Lower lobe of right lung (tissue), 2 donors: Measurements from ENCODE around the gene FILIP1. TPM values are rescaled to one million over a fixed set of nuclear protein-coding genes. Genes with fewer than 3 reads are reported as not detected.

Experiments
- ATAC-seq, 2 donors: fragments of 200-7000 bp; cut with Tn5 transposase; one replicate each; pipeline ENCODE4 v1.9.1; 2020 to 2022; ENCODE audit warnings: mild to moderate bottlenecking in 2 of 2, moderate library complexity in 2 of 2
- DNase-seq: peaks from one replicate; pipeline ENCODE4 v3.0.0-alpha.2; 2020
- H3K27ac ChIP-seq: fragments of 200-600 bp; one replicate; pipeline ENCODE4 v1.8.0; 2022
- H3K27me3 ChIP-seq: fragments of 200-600 bp; one replicate; pipeline ENCODE4 v1.8.0; 2022; ENCODE audit warnings: low read depth
- H3K36me3 ChIP-seq: fragments of 200-600 bp; one replicate; pipeline ENCODE4 v1.8.0; 2022; ENCODE audit warnings: mild to moderate bottlenecking
- H3K4me1 ChIP-seq: fragments of 200-600 bp; one replicate; pipeline ENCODE4 v1.8.0; 2022
- H3K4me3 ChIP-seq: fragments of 200-600 bp; one replicate; pipeline ENCODE4 v1.8.0; 2022; ENCODE audit warnings: mild to moderate bottlenecking
- H3K9me3 ChIP-seq: fragments of 200-600 bp; one replicate; pipeline ENCODE4 v1.8.0; 2022
- intact Hi-C: fragments of 100-400 bp; cut with DNase I; formaldehyde crosslinking; loops from one replicate; pipeline ENCODE4 v1.11.0; 2022
- total RNA-seq: library from RNA; stranded (reverse); fragmentation: NEBNext Ultra II Directional; extraction: Animal tissue kit (Norgen Biotek cat#: 25700); gene quantifications from one replicate; pipeline ENCODE4 v1.2.1, GENCODE V29; 2021
- TF ChIP-seq, protein P1 (sequence below): fragments of 200-600 bp; IDR thresholded peaks from one replicate; pipeline ENCODE4 v1.8.0; 2022; ENCODE audit warnings: antibody characterized with exemption, mild to moderate bottlenecking
- donor health status: DM: no; HTN: yes; CAD: no; lungs with severe emphysema.

Gene FILIP1
- total RNA-seq, 1 donor from 2014 or later, result 17.4 TPM

DNA sequence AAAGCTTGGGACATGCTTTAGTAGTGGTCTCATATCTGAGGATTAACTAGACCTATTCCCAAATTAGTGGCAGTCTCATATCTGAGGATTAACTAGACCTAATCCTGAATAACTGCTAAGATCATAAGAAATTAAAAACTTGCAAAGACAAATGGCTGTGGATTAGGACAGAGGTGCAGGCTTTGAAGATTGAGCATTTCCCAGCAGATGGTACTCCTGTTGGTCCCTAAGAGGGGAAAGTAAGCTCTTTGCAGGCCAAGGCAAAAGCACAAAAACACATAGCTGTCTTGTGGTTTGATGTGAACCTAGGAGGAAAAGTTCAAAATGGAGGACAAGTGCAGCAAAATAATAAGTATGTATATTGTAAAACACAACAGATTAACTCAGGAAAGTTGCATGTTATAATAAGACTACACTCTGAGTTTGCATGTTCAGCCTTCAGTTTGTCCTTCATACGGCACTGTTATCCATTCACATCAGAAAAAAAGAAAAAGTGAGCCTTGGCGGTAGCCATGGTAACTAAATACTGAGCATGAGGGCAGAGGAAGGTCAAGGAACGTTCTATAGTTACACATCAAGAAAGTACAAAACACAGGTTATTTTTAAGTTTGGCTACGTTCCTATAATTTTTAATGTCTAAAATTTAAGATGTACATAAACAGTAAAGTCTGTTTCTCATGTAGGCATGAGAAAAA, 62.8 kb downstream of the FILIP1 start:
- Histone ChIP-seq H3K27me3 (no peaks in the 10 kb centered on the region), H3K9me3 (no peaks in the 10 kb centered on the region), H3K27ac (no peak overlapping the region), H3K4me3 (no peak overlapping the region), H3K4me1 (no peaks in the 10 kb centered on the region), H3K36me3 (no peaks in the 10 kb centered on the region)
- DNase-seq (no peak), ATAC-seq (peak in 1 of 2 donors; percentile 59)
- intact Hi-C loops, result no loop called here
- TF ChIP-seq, protein P1, sequence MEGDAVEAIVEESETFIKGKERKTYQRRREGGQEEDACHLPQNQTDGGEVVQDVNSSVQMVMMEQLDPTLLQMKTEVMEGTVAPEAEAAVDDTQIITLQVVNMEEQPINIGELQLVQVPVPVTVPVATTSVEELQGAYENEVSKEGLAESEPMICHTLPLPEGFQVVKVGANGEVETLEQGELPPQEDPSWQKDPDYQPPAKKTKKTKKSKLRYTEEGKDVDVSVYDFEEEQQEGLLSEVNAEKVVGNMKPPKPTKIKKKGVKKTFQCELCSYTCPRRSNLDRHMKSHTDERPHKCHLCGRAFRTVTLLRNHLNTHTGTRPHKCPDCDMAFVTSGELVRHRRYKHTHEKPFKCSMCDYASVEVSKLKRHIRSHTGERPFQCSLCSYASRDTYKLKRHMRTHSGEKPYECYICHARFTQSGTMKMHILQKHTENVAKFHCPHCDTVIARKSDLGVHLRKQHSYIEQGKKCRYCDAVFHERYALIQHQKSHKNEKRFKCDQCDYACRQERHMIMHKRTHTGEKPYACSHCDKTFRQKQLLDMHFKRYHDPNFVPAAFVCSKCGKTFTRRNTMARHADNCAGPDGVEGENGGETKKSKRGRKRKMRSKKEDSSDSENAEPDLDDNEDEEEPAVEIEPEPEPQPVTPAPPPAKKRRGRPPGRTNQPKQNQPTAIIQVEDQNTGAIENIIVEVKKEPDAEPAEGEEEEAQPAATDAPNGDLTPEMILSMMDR, result no peak

DNA sequence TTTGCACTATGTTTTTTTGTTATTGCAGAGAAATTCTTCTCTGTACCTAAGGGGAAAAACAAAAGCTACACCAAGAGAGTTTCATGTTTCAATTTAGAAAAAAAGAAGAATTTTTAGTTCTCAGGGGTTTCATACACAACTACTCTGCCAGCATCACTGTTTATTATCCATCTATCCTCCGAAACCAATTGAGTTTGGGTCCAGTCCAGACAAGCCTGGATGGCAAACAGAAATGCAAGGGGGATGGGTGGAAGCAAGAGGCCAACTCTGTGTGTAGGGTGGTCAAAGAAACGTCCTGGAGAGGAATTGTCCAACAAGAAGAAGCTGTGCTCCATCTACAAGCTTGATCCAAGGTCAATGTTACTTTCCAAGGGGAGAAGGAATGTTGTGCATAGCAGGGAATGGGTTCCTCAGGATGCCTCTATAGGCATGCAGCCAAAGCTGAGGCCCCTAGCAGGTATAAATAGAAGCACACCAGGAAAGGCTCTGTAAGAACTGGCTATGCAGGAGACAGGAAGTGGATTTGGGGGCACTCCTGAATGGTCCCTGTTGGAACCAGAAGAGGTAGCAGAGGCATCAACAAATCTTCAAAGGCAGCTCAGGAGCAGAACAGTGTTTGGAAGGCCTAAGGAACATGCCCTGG, 64.4 kb downstream of the FILIP1 start:
- H3K4me1 ChIP-seq, result no peaks in the 10 kb centered on the region
- TF ChIP-seq, protein P1, result no peak
- no peak for ATAC-seq
- no peaks in the 10 kb centered on the region for H3K27me3 ChIP-seq
- H3K36me3 ChIP-seq, result no peaks in the 10 kb centered on the region
- no peak for DNase-seq
- intact Hi-C loops, result no loop called here
- no peaks in the 10 kb centered on the region for H3K9me3 ChIP-seq
- H3K4me3 ChIP-seq, result no peak overlapping the region
- no peak overlapping the region for H3K27ac ChIP-seq

DNA sequence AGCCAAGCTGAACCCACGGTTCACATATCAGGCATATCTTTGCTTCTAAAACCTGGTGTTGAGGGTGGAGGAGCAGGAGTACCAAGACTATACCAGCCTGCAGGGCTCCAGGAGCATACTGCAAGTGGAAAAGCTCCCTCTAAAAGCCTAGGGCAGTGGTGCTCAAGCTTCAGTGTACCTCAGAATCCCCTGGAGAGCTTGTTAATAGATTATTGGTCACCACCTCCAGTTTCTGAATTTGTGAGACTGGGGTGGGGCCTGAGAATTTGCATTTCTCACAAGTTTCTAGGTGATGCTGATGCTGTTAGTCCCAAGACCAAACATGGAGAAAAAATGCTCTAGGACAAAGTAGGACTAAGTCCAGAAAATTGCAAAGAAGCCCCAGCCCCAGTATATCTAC, 65.4 kb downstream of the FILIP1 start:
- no peak overlapping the region for H3K27ac ChIP-seq
- intact Hi-C loops, result no loop called here
- no peak overlapping the region for H3K4me3 ChIP-seq
- H3K4me1 ChIP-seq, result no peaks in the 10 kb centered on the region
- H3K9me3 ChIP-seq, result no peaks in the 10 kb centered on the region
- ATAC-seq (no peak), DNase-seq (no peak)
- no peaks in the 10 kb centered on the region for H3K27me3 ChIP-seq
- TF ChIP-seq, protein P1, result no peak
- H3K36me3 ChIP-seq, result no peaks in the 10 kb centered on the region

DNA sequence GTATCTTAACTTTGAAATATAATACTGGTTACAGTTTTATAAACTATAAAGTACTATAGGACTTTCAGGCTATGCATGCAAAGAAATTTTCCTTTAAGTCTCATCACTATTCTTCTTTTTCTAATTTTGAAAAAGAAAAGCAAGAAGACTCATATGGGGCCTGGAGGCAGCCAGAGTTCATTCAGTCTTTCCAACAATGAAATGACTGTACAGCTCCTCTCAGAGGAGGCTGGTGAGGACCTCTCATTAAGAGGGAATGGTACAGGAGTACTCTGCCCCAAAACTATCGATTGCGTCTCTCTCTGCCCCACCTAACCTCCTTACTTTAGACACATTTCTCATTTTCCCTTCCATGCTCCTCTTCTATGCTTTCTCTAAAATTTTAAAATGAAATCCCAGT, 66.3 kb downstream of the FILIP1 start:
- H3K4me1 ChIP-seq, result no peaks in the 10 kb centered on the region
- H3K36me3 ChIP-seq, result no peaks in the 10 kb centered on the region
- H3K9me3 ChIP-seq, result no peaks in the 10 kb centered on the region
- intact Hi-C loops, result no loop called here
- TF ChIP-seq, protein P1, result no peak
- no peak for DNase-seq
- no peaks in the 10 kb centered on the region for H3K27me3 ChIP-seq
- H3K27ac ChIP-seq, result no peak overlapping the region
- ATAC-seq, result no peak
- no peak overlapping the region for H3K4me3 ChIP-seq

DNA sequence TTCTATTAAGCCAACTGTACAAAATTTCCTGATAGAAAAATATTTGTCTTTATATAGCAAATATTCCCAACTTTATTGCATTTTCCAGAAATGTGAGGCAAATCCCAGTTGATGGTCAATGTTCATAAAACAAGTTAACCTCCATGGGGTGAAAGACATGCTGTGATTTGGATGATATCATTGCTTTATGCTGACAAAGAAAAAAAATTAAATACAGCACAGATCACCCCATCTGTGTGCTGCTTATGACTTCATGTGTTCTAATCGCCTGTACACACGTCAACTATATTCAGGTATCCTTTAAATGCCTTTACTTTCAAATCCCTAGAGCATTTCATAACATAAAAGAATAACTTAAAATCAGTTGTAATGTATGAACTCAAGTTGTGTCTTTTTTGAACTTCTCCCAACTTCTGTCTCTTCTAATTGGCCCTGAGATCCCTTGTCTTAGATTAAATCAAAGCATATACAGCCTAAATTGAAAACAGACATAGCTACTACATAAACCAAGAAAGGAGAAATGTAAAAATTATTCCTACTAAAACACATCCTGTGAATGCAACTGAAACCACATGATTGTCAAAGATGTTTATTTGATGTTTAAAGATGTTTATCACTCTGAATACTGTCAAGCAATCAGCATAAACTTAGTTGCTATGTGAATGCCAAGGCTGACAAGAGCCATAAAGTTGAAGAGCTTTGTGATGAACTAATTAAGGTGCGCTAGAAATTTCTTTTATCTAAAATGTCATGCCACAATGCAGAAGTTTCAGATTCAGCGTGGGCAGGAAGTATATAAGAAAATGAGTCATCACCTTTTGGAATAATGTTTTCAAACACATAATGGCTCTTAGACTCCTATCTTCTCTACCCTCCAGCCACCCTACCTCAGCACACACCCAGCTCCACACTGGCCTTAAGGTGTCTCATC, 68.7 kb downstream of the FILIP1 start:
- Histone ChIP-seq H3K27me3 (no peaks in the 10 kb centered on the region), H3K4me3 (no peak overlapping the region), H3K27ac (no peak overlapping the region), H3K36me3 (no peaks in the 10 kb centered on the region), H3K4me1 (no peaks in the 10 kb centered on the region), H3K9me3 (no peaks in the 10 kb centered on the region)
- ATAC-seq, result peak in 1 of 2 donors; percentile 22
- no peak for DNase-seq
- TF ChIP-seq, protein P1, result no peak
- intact Hi-C loops, result no loop called here
